ENCODE data around the gene DCLK1.

- TF ChIP-seq SPI1 (IDR thresholded peaks at IDR 0.05; ENCODE audit: borderline replicate concordance, low read depth) (no peak), CTCF (IDR thresholded peaks at IDR 0.05; ENCODE audit: insufficient read depth, low read length) (no peak), POLR2AphosphoS5 (IDR thresholded peaks at IDR 0.05; ENCODE audit: low read depth) (no peak)
These were observed 290.1 kb downstream of the DCLK1 start for GRCh38 chr13:35841060-35841521.
